Heart right ventricle (tissue), 16 donors: ENCODE measurements around the gene SLC51B. TPM values are rescaled to one million over a fixed set of nuclear protein-coding genes. Genes with fewer than 3 reads are reported as not detected.

Experiments used
- ATAC-seq, 8 donors: fragments of 200-7000 bp; cut with Tn5 transposase; one replicate each; pipeline ENCODE4 v1.9.1; 2020; ENCODE audit warnings: mild to moderate bottlenecking in 8 of 8, moderate library complexity in 8 of 8, moderate number of reproducible peaks in 1 of 8
- DNase-seq, 2 donors: peaks; one replicate each; pipeline ENCODE4 v3.0.0-alpha.2; 2020
- H3K27ac ChIP-seq, 10 donors: fragments of 200-600 bp; sonication (generic) in 2 of 10; one replicate each; pipeline versions ENCODE4 v1.5.0 to v1.8.0; 2020 to 2022; ENCODE audit warnings: mild to moderate bottlenecking in 3 of 10
- H3K27me3 ChIP-seq, 7 donors: fragments of 200-600 bp; one replicate each; pipeline ENCODE4 v1.8.0; 2021 to 2022; ENCODE audit warnings: mild to moderate bottlenecking in 2 of 7
- H3K36me3 ChIP-seq, 9 donors: fragments of 200-600 bp; sonication (generic) in 1 of 9; one replicate each; pipeline versions ENCODE4 v1.5.0 to v1.8.0; 2020 to 2022; ENCODE audit warnings: mild to moderate bottlenecking in 2 of 9
- H3K4me1 ChIP-seq, 9 donors: fragments of 200-600 bp; sonication (generic) in 1 of 9; one replicate each; pipeline versions ENCODE4 v1.5.0 to v1.8.0; 2020 to 2022; ENCODE audit warnings: mild to moderate bottlenecking in 4 of 9
- H3K4me3 ChIP-seq, 10 donors: fragments of 200-600 bp; sonication (generic) in 2 of 10; one replicate each; pipeline versions ENCODE4 v1.5.0 to v1.8.0; 2020 to 2022; ENCODE audit warnings: mild to moderate bottlenecking in 7 of 10, moderate library complexity in 2 of 10
- H3K9me3 ChIP-seq, 11 donors: fragments of 200-600 bp in 10 of 11; sonication (generic) in 2 of 11; one replicate each; pipeline versions ENCODE4 v1.5.0 to v1.8.0; 2013 to 2022; ENCODE audit warnings: mild to moderate bottlenecking in 2 of 11, control low read depth in 1 of 11, moderate library complexity in 1 of 11
- WGBS, 2 donors: extraction: QIAGEN DNeasy Blood & Tissue Kit; methylation state at CpG; one replicate each; pipeline ENCODE4 v1.1.7; 2013; ENCODE audit warnings: inconsistent platforms in 1 of 2; 5-methylcytosine and 5-hydroxymethylcytosine counted together
- intact Hi-C, 10 donors: fragments of 100-400 bp; cut with DNase I; formaldehyde crosslinking; loops; one replicate each; pipeline versions ENCODE4 v1.11.1 to v1.14.2; 2022
- polyA plus RNA-seq, 2 donors: library from polyadenylated mRNA; stranded (reverse); fragments of 200-250 nt; gene quantifications; one replicate each; pipeline ENCODE4 v1.2.3, GENCODE V29; 2013
- total RNA-seq, 10 donors: library from RNA; stranded (reverse); fragmentation: NEBNext Ultra II Directional in 3 of 10; extraction: Animal tissue kit (Norgen Biotek cat#: 25700) in 3 of 10; gene quantifications; one replicate each; pipeline versions ENCODE4 v1.2.1 to v1.2.4, GENCODE V29; 2021 to 2023
- TF ChIP-seq, protein P1 (sequence below), 9 donors: fragments of 200-600 bp; sonication (generic) in 2 of 9; IDR thresholded peaks; one replicate each; pipeline versions ENCODE4 v1.5.0 to v1.8.0; 2021 to 2022; ENCODE audit warnings: antibody characterized with exemption in 9 of 9, mild to moderate bottlenecking in 5 of 9, moderate library complexity in 1 of 9
- donor health status: Arrhythmogenic right ventricular cardiomyopathy.
- donor health status: ischemic (EF 13 %, LVEDD 7.1; RV severe dilation, severe dysfunction).
- donor health status: healthy with polysubstance abuse.
- donor health status: DM: no; HTN: yes; CAD: no.
- donor health status: DM: no; HTN: no; CAD: no.
- donor health status: ischemic (EF 25% LVEDD 6.9; RV normal size, moderate dysfunction).
- donor health status: ischemic (EF 25% LVEDD 5.7; RV mildly dilated, moderate dysfunction).
- donor health status: healthy.
- donor health status: DM: yes; HTN: yes; CAD: no.
- donor health status: Ischemic cardiomyopathy.
- donor health status: ischemic (EF 35%, LVEDD 5.7; RV mildly dilated, moderate dysfunction).
- donor health status: nonischemic (EF 11% LVEDD 7.7; RV severe dilation, severe dysfunction).
- donor health status: DM: yes; HTN: yes; CAD: no.
- donor health status: PGD.
- donor health status: ischemic (EF 29% LVEDD 5.4; RV normal size, mild dysfunction).
- donor health status: nonischemic (EF 23%, LVEDD 6.1; RV moderate dilation, normal function).

SLC51B gene
- total and polyA plus RNA-seq, 12 donors: 0.43 TPM; not detected in 11

DNA sequence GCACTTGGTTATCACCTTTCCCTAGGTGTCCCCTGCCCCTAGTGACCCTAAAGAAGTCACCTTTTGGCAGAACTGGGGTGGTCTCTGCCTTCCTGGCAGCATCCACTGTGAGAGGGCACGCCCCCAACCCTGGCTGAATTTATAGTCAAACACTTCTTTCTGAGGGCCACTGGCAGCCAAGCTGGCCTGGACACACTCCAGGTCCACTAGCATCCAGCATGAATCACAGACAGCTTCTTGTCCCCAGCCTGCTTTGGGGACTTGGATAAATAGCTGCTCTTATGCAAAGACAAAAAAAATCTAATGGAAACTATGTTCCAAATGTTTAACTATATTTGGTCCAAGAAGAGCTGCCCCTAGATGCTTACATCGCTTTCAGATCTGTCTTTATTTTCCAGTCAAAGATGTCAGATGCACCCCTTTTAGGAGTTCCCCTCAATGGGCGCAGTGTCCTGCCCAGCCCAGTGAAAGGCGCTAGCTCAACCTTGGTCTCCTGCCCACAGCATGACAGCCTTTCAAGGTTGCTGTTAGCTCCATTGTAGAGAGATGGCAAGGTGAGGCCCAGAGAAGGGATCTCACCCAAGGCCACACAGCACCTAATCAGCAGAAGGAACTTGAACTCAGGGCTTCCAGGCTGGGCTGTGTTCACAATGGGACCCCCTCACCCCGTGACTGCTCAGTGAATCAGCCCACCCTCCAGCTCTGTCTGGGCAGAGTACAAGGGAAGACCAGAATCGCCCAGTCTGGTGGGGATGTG is 15.6 kb downstream of the SLC51B start:
- H3K4me3 ChIP-seq: no peak overlapping the region
- 80 to 85% methylated on average over 6 of the region's 6 CpGs for WGBS, 2 donors
- no peaks in the 10 kb centered on the region for H3K9me3 ChIP-seq
- peaks cover 0 to 12% (median 0%) of the 10 kb centered on the region in 7 donors for H3K27me3 ChIP-seq
- H3K4me1 ChIP-seq: peaks cover 7 to 80% (median 30%) of the 10 kb centered on the region in 9 donors
- DNase-seq (peak in 1 of 2 donors; percentile 52), ATAC-seq (peak in 6 of 8 donors; percentile 35 to 46 (median 40))
- TF ChIP-seq, protein P1, sequence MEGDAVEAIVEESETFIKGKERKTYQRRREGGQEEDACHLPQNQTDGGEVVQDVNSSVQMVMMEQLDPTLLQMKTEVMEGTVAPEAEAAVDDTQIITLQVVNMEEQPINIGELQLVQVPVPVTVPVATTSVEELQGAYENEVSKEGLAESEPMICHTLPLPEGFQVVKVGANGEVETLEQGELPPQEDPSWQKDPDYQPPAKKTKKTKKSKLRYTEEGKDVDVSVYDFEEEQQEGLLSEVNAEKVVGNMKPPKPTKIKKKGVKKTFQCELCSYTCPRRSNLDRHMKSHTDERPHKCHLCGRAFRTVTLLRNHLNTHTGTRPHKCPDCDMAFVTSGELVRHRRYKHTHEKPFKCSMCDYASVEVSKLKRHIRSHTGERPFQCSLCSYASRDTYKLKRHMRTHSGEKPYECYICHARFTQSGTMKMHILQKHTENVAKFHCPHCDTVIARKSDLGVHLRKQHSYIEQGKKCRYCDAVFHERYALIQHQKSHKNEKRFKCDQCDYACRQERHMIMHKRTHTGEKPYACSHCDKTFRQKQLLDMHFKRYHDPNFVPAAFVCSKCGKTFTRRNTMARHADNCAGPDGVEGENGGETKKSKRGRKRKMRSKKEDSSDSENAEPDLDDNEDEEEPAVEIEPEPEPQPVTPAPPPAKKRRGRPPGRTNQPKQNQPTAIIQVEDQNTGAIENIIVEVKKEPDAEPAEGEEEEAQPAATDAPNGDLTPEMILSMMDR (IDR thresholded peaks at IDR 0.05): no peak
- peak overlapping the region in 8 of 10 donors; percentile 10 to 64 (median 52) for H3K27ac ChIP-seq
- intact Hi-C loops: no loop called here
- H3K36me3 ChIP-seq: peaks cover 0 to 35% (median 0%) of the 10 kb centered on the region in 9 donors

- WGBS, 2 donors: 90 to 93% methylated on average over 5 of the region's 5 CpGs
- no peaks in the 10 kb centered on the region for H3K9me3 ChIP-seq
Measured at GRCh38 chr15:65062061-65062460, 16.9 kb downstream of the SLC51B start.

GRCh38 chr15:65062726-65063125 is 17.5 kb downstream of the SLC51B start:
- 68 to 78% methylated on average over 5 of the region's 5 CpGs for WGBS, 2 donors
- Histone ChIP-seq H3K4me3 (no peak overlapping the region), H3K4me1 (peaks cover 8 to 69% (median 28%) of the 10 kb centered on the region in 9 donors), H3K27me3 (peaks cover 0 to 31% (median 3%) of the 10 kb centered on the region in 7 donors), H3K27ac (peak overlapping the region in 5 of 10 donors; percentile 7 to 35 (median 15)), H3K9me3 (no peaks in the 10 kb centered on the region), H3K36me3 (peaks cover 0 to 19% (median 0%) of the 10 kb centered on the region in 9 donors)
- intact Hi-C loops: no loop called here
- no peak for ATAC-seq
- TF ChIP-seq, protein P1 (IDR thresholded peaks at IDR 0.05): no peak
- DNase-seq: no peak

More at GRCh38 chr15:65062061-65062460, 16.9 kb downstream of the SLC51B start:
- intact Hi-C loops: no loop called here
- H3K4me3 ChIP-seq: no peak overlapping the region
- TF ChIP-seq, protein P1 (IDR thresholded peaks at IDR 0.05): no peak
- H3K4me1 ChIP-seq: peaks cover 8 to 74% (median 25%) of the 10 kb centered on the region in 9 donors
- peaks cover 0 to 25% (median 0%) of the 10 kb centered on the region in 9 donors for H3K36me3 ChIP-seq
- ATAC-seq (no peak), DNase-seq (no peak)
- H3K27me3 ChIP-seq: peaks cover 0 to 25% (median 0%) of the 10 kb centered on the region in 7 donors
- peak overlapping the region in 4 of 10 donors; percentile 5 to 60 (median 28) for H3K27ac ChIP-seq

- no peak for ATAC-seq
- Histone ChIP-seq H3K27me3 (peaks cover 0 to 42% (median 6%) of the 10 kb centered on the region in 7 donors), H3K9me3 (no peaks in the 10 kb centered on the region), H3K4me3 (peak overlapping the region; percentile 21 to 66 (median 59)), H3K4me1 (peaks cover 21 to 76% (median 44%) of the 10 kb centered on the region in 9 donors), H3K27ac (peak overlapping the region in 9 of 10 donors; percentile 72 to 92 (median 89)), H3K36me3 (peaks cover 0 to 4% (median 0%) of the 10 kb centered on the region in 9 donors)
- TF ChIP-seq, protein P1 (IDR thresholded peaks at IDR 0.05): no peak
- intact Hi-C loops: no loop called here
- DNase-seq: no peak
- WGBS, 2 donors: 62 to 75% methylated on average over 3 of the region's 3 CpGs
Measured at GRCh38 chr15:65066001-65066634, 20.9 kb downstream of the SLC51B start.
